Measurements from ENCODE around the gene SLC4A3.

DNA sequence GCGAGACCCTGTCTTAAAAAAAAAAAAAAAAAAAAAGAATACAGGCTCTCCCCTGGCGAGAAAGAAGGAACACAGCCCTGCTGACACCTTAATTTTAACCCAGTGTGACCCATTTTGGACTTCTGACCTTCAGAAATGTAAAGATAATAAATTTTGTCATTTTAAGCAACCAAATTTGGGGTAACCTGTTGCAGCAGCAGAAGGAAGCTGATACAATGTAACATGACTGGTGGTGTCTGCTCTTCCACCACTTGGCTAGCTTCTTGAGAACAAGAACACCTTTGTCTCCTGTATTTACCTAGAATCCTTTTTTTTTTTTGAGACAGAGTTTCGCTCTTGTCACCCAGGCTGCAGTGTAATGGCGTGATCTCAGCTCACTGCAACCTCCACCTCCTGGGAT, 36.3 kb upstream of the SLC4A3 start:
- TF ChIP-seq, protein P1, sequence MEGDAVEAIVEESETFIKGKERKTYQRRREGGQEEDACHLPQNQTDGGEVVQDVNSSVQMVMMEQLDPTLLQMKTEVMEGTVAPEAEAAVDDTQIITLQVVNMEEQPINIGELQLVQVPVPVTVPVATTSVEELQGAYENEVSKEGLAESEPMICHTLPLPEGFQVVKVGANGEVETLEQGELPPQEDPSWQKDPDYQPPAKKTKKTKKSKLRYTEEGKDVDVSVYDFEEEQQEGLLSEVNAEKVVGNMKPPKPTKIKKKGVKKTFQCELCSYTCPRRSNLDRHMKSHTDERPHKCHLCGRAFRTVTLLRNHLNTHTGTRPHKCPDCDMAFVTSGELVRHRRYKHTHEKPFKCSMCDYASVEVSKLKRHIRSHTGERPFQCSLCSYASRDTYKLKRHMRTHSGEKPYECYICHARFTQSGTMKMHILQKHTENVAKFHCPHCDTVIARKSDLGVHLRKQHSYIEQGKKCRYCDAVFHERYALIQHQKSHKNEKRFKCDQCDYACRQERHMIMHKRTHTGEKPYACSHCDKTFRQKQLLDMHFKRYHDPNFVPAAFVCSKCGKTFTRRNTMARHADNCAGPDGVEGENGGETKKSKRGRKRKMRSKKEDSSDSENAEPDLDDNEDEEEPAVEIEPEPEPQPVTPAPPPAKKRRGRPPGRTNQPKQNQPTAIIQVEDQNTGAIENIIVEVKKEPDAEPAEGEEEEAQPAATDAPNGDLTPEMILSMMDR (IDR thresholded peaks at IDR 0.05), result no peak
- no peak for TF ChIP-seq POLR2A (IDR thresholded peaks at IDR 0.05)

Measured in right lobe of liver (tissue), 4 donors.